Measurements from ENCODE around the gene OR8G5.
"Not testable (repeated sequence)": the region's sequence is repeated elsewhere in the genome, so short reads cannot be mapped to it uniquely, and the experiment has no call there.

Gene OR8G5

GRCh38 chr11:124256076-124256475 lies at the start of gene OR8G5:
OR8G5 (plus strand) TSS chr11:124256376; CDS start chr11:124264932, 8,556 bp downstream.
- no peak for DNase-seq (ENCODE audit: low spot score)

GRCh38 chr11:124207102-124207792 lies 48.9 kb upstream of the OR8G5 start:
- no peak for DNase-seq (ENCODE audit: low spot score)

DNA sequence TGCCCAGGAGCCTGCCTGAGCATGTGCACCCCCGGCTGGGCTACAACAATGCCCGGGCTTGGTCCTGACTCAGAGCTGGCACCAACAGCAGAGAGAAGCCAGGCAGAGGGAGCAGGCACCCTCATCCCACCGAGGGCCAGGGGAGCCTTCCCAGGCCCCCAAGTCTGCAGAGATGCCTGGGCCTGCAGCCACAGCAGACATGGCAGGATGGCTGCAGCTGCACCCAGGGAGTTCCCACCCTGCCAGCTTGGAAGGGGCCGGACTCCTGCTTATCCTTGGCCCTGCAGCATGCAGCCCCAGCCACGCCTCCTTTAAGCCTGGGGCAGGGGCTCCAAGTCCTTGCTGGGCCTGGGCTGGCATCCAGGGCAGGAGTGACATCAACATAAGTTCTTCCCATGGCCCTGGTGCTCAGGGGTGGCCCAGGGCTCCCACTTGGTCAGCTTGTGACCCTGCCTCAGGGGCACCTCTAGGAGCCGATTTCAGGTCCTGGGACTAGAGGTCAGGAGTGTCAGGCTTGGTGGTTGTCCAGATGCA lies 46.3 kb upstream of the OR8G5 start:
- DNase-seq (ENCODE audit: low spot score), result no peak

DNA sequence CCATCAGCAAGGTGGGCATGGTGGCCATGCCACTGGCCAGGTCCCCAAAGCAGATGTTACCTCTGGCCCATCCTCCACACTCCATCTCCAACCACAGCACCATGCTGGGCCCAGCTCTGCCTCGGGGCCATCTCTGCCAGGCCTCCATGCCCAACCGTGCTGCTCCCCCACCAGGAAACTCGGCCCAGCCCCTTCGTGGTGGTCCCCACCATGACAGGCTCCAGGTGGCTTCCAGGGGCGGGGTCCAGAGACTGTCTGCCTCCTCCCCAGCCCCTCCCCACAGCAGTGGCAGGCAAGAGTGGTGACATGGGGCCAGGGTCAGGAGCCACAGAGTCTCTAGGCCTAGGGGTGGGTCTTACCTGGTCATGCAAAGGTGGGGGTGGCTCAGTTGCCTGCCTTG lies 45.8 kb upstream of the OR8G5 start:
- no peak for DNase-seq (ENCODE audit: low spot score)

- no peak for DNase-seq (ENCODE audit: low spot score)
Observed at GRCh38 chr11:124211321-124211720, 44.9 kb upstream of the OR8G5 start.

DNA sequence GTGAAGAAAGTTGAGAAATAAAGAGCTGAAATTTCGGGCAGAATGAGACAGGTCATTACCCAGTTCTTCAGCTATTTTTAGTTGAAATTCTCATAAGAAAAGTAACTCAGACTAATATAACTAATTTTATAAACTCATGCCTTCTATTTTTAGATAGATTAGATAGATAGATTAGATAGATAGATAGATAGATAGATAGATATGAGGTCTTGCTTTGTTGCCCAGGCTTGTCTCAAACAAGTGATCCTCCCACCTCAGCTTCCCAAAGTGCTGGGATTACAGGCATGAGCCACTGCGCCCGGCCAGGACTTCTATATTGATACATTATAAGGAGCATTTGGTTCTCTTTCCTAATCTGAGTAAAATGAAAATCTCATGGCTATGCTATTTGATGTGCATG lies 42.1 kb upstream of the OR8G5 start:
- DNase-seq (ENCODE audit: low spot score), result no peak

- no peak for DNase-seq (ENCODE audit: low spot score)
Observed at GRCh38 chr11:124219126-124219525, 37.0 kb upstream of the OR8G5 start.

GRCh38 chr11:124222407-124222806 lies 33.8 kb upstream of the OR8G5 start:
- no peak for DNase-seq (ENCODE audit: low spot score)

DNA sequence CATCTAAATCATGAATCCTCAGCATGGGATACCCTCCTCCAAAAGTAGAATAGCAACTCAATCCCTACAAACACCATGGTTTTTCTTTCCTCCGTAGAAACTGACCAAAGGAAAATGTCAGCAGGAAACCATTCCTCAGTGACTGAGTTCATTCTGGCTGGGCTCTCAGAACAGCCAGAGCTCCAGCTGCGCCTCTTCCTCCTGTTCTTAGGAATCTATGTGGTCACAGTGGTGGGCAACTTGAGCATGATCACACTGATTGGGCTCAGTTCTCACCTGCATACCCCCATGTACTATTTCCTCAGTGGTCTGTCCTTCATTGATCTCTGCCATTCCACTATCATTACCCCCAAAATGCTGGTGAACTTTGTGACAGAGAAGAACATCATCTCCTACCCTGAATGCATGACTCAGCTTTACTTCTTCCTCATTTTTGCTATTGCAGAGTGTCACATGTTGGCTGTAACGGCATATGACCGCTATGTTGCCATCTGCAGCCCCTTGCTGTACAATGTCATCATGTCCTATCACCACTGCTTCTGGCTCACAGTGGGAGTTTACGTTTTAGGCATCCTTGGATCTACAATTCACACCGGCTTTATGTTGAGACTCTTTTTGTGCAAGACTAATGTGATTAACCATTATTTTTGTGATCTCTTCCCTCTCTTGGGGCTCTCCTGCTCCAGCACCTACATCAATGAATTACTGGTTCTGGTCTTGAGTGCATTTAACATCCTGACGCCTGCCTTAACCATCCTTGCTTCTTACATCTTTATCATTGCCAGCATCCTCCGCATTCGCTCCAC lies 31.4 kb upstream of the OR8G5 start:
- peak; percentile 10 for DNase-seq (ENCODE audit: low spot score)

DNA sequence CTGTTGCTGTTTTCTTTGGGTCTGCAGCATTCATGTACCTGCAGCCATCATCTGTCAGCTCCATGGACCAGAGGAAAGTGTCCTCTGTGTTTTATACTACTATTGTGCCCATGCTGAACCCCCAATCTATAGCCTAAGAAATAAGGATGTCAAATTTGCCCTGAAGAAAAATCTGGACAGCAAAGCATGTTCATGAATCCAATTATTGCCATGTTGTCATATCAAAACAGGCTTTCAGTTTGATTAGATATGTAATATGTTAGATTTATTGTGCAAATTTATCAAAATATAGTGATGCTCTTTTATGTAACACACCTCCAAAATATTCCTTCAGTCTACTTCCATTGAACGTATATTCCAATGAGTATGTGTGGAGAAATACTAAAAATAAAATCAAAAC lies 30.7 kb upstream of the OR8G5 start:
- DNase-seq (ENCODE audit: low spot score), result no peak

DNA sequence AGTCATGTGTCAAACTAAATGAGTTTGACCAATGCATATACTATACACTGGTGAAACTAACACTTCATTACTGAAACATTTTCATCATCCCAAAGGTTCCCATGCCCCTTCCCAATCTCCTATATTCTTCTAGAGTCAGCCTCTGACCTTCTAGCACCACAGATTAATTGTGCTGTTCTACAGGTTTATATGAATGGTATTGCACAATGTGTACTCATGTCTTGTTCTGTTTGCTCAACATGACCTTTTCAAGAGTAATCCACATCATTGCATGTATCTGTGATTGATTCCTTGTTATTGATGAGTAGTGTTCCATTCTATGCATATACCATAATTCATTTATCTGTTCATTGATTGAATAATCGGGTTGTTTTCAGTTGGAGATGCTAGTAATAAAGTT lies 22.8 kb upstream of the OR8G5 start:
- DNase-seq (ENCODE audit: low spot score), result no peak

DNA sequence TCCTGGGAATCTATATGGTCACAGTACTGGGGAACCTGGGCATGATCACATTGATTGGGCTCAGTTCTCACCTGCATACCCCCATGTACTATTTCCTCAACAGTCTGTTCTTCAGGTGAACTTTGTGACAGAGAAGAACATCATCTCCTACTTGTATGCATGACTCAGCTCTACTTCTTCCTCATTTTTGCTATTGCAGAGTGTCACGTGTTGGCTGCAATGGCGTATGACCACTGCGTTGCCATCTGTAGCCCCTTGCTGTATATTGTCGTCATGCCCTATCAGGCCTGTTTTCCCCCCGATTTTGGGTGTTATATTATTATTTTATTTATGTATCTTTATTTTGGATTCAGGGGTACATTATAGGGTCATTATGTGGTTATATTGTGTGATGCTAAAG lies 17.7 kb upstream of the OR8G5 start:
- no peak for DNase-seq (ENCODE audit: low spot score)

DNA sequence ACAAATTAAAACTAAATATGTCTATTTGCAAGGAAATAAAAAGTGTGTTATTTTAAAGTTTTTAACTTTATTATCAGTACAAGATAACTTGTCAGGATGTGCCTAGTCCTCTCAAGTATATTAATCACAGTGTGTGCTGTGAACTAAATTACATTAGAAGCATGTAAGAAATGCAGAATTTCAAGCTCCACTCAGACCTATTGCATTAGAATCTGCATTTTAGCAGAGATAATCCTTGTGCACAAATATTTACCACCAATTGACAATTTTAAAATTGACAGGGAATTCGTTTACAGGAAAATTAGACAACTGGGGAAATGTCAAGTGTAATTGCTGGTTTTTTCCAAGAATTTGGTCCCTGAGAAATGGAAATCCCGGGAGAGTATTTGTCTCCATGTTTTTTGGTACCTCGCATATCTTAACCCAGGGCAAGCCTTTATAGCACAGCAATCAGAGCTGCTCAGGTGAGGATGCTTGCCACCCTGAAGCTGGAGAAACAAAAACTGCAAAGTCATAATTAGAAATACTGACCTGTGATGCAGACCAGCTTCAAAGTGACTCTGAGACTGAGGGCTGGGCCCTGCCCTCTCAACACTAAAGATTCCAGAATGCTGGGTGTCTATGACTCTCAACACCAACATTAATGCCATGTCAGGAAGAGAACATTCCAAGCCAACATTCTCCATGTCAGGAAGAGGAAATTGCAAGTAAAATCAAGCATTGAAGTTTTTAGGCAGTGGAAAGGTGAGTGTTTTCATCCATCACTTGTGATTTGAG lies 15.4 kb upstream of the OR8G5 start, which contains the start of gene OR8G1:
Gene OR8G1 (plus strand): TSS at position 475 of the 777 bp plus-strand sequence. CDS start 8,581 bp downstream, outside the sequence.
- no peak for DNase-seq (ENCODE audit: low spot score)

DNA sequence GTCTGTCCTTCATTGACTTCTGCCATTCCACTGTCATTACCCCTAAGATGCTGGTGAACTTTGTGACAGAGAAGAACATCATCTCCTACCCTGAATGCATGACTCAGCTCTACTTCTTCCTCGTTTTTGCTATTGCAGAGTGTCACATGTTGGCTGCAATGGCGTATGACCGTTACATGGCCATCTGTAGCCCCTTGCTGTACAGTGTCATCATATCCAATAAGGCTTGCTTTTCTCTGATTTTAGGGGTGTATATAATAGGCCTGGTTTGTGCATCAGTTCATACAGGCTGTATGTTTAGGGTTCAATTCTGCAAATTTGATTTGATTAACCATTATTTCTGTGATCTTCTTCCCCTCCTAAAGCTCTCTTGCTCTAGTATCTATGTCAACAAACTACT lies 6.3 kb upstream of the OR8G5 start:
- not testable (repeated sequence) for DNase-seq (ENCODE audit: low spot score)

- not testable (repeated sequence) for DNase-seq (ENCODE audit: low spot score)
Observed at GRCh38 chr11:124265041-124265440, 8.9 kb downstream of the OR8G5 start.

GRCh38 chr11:124270886-124271285 lies 14.7 kb downstream of the OR8G5 start:
- not testable (repeated sequence) for DNase-seq (ENCODE audit: low spot score)

DNA sequence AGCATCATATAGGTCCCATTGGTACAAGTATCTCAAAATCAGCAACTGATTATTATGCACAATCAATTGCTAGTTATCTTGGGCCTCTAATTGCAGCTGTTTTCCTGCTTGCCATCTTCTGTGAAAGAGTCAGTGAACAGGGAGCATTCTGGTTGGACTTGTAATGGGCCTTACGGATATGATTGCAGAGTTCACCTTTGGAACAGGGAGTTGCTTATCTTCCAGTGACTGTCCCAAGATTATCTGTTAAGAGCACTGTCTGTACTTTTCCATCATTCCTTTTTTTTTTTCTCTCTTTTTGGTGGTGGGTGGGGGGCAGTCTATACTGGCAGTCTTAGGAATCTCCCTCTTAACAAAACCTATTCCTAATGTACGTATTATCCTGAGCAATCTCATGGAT lies 17.8 kb downstream of the OR8G5 start:
- DNase-seq (ENCODE audit: low spot score), result no peak

GRCh38 chr11:124276081-124276480 lies 19.9 kb downstream of the OR8G5 start:
- no peak for DNase-seq (ENCODE audit: low spot score)

DNA sequence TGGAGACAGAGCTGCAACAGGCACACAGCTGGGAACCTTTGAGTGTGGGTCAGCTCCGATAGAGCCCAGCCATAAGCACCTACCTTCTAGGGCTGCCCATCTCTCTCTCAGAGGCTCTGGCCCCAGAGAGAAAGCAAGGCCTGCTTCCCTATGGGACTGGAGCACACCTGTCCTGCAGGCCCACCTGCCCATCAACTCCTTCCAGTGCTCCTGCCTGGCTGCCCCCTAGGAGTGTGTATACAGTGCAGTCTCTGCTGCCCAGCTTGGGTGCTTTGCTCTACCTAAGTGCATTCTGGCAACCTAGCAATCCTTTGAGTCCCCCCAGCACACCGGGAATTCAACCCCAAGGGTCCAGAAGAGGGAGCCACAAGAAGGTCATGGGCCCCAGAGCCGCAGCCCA lies 21.0 kb downstream of the OR8G5 start:
- DNase-seq (ENCODE audit: low spot score), result no peak

GRCh38 chr11:124277804-124278203 lies 21.6 kb downstream of the OR8G5 start:
- no peak for DNase-seq (ENCODE audit: low spot score)

- no peak for DNase-seq (ENCODE audit: low spot score)
Observed at GRCh38 chr11:124278261-124278660, 22.1 kb downstream of the OR8G5 start.

DNA sequence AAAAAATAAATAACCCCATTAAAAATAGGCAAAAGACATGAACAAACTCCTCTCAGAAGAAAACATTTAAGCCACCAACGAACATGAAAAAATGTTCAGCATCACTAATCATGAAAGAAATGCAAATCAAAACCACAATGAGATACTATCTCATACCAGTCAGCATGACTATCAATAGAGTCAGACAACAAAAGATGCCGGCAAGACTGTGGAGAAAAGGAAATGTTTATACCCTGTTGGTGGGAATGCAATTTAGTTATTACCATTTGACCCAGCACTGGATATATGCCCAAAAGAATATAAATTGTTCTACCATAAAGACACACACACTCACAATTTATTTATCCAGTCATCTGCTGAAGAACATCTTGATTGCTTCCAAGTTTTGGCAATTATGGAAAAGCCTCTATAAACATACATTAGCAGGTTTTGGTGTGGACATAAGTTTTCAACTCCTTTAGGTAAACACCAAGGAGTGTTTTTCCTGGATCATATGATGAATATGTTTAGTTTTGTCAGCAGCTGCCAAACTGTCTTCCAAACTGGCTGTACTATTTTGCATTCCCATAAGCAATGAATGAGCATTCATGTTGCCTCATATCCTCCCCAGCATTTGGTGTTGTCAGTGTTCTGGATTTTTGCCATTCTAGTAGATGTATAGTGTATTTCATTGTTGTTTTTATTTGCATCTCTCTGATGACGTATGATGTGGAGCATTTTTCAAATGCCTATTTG lies 29.6 kb downstream of the OR8G5 start:
- no peak for DNase-seq (ENCODE audit: low spot score)

Data from globus pallidus (tissue), 1 donor.